GM21576 (cell line): ENCODE data around the gene NOP56.

Source experiments
- ATAC-seq: cut with Tn5 transposase; IDR thresholded peaks from one replicate; pipeline ENCODE4 v1.9.1; 2021; ENCODE audit warnings: mild to moderate bottlenecking, moderate library complexity; ENCODE audit not compliant: unreplicated experiment

NOP56 gene

GRCh38 chr20:2700913-2701620 is 48.6 kb downstream of the NOP56 start:
- ATAC-seq: no peak

- no peak for ATAC-seq
Measured at GRCh38 chr20:2701671-2702081, 49.2 kb downstream of the NOP56 start.

- no peak for ATAC-seq
Measured at GRCh38 chr20:2703716-2704475, 51.5 kb downstream of the NOP56 start.

GRCh38 chr20:2705931-2706645 is 53.7 kb downstream of the NOP56 start:
- no peak for ATAC-seq

GRCh38 chr20:2706688-2707352 is 54.4 kb downstream of the NOP56 start:
- ATAC-seq: no peak

GRCh38 chr20:2707353-2708072 is 55.1 kb downstream of the NOP56 start:
- ATAC-seq: no peak
